Measurements from ENCODE around the gene VSIR. TPM values are rescaled to one million over a fixed set of nuclear protein-coding genes. Genes with fewer than 3 reads are reported as not detected.

Gene VSIR
- total RNA-seq, 1 donor from 2014 or later = 8.1 TPM

GRCh38 chr10:71747039-71747531 lies 26.2 kb downstream of the VSIR start:
- DNase-seq = no peak

- no peak for DNase-seq
Measured at GRCh38 chr10:71746344-71747037, 26.8 kb downstream of the VSIR start.

GRCh38 chr10:71745664-71746250 lies 27.6 kb downstream of the VSIR start:
- DNase-seq = no peak

- no peak for DNase-seq
Measured at GRCh38 chr10:71744897-71745663, 28.2 kb downstream of the VSIR start.

GRCh38 chr10:71743866-71744265 lies 29.5 kb downstream of the VSIR start:
- DNase-seq = no peak

- no peak for DNase-seq
Measured at GRCh38 chr10:71743089-71743838, 30.1 kb downstream of the VSIR start.

GRCh38 chr10:71742301-71743088 lies 30.8 kb downstream of the VSIR start:
- DNase-seq = no peak

- DNase-seq = no peak
Measured at GRCh38 chr10:71741671-71742070, 31.6 kb downstream of the VSIR start.

GRCh38 chr10:71741029-71741428 lies 32.3 kb downstream of the VSIR start:
- DNase-seq = no peak

- DNase-seq = no peak
Measured at GRCh38 chr10:71740069-71740653, 33.2 kb downstream of the VSIR start.

GRCh38 chr10:71739358-71739900 lies 33.9 kb downstream of the VSIR start:
- no peak for DNase-seq

GRCh38 chr10:71737834-71738197 lies 35.5 kb downstream of the VSIR start:
- DNase-seq = no peak

GRCh38 chr10:71737001-71737833 lies 36.1 kb downstream of the VSIR start:
- DNase-seq = no peak

- DNase-seq = no peak
Measured at GRCh38 chr10:71736570-71736952, 36.8 kb downstream of the VSIR start.

- DNase-seq = no peak
Measured at GRCh38 chr10:71735709-71736569, 37.4 kb downstream of the VSIR start.

GRCh38 chr10:71734797-71735196 lies 38.5 kb downstream of the VSIR start:
- no peak for DNase-seq

- no peak for DNase-seq
Measured at GRCh38 chr10:71731791-71732190, 41.5 kb downstream of the VSIR start.

GRCh38 chr10:71729161-71729636 lies 44.1 kb downstream of the VSIR start:
- no peak for DNase-seq

All from occipital lobe (tissue), 2 donors.